Body of pancreas (tissue), 4 donors: Measurements from ENCODE around the gene EPS15. TPM values are rescaled to one million over a fixed set of nuclear protein-coding genes. Genes with fewer than 3 reads are reported as not detected.
A peak's percentile ranks its signal among the peaks of the same experiment; 100 is the strongest.
"Not testable (repeated sequence)": the region's sequence is repeated elsewhere in the genome, so short reads cannot be mapped to it uniquely, and the experiment has no call there.

Experiments
- ATAC-seq: fragments of 150-250 bp; one replicate; pipeline ENCODE4 v1.9.1; 2016
- DNase-seq, 4 donors: peaks; one replicate each; pipeline ENCODE4 v3.0.0-alpha.2; 2019
- H3K27ac ChIP-seq, 4 donors: fragments of 200-600 bp; sonication (generic); 1 replicate in 3 of 4; 2 replicates in 1 of 4; pipeline versions ENCODE4 v1.5.1 to v1.6.1; 2016 to 2019; ENCODE audit warnings: mild to moderate bottlenecking in 1 of 4, mixed read lengths in 1 of 4, moderate library complexity in 1 of 4
- H3K27me3 ChIP-seq, 2 donors: fragments of 200-600 bp; sonication (generic); one replicate each; pipeline ENCODE4 v1.6.0; 2016; ENCODE audit warnings: mild to moderate bottlenecking in 1 of 2
- H3K36me3 ChIP-seq, 2 donors: fragments of 200-600 bp; sonication (generic); replicated peaks in 1 of 2; 2 replicates each; pipeline ENCODE4 v1.5.1; 2016; ENCODE audit warnings: low read depth in 2 of 2; ENCODE audit not compliant: insufficient read depth in 1 of 2
- H3K4me1 ChIP-seq: fragments of 200-600 bp; sonication (generic); one replicate; pipeline ENCODE4 v1.6.0; 2016
- H3K4me3 ChIP-seq, 2 donors: fragments of 200-600 bp; sonication (generic); 1 replicate in 1 of 2; 2 replicates in 1 of 2; pipeline ENCODE4 v1.5.1; 2016 to 2019
- H3K9me3 ChIP-seq, 3 donors: fragments of 200-600 bp; sonication (generic); 1 replicate in 2 of 3; 2 replicates in 1 of 3; pipeline ENCODE4 v1.5.1; 2016
- POLR2A ChIP-seq, 3 donors: fragments of 450-650 bp; IDR thresholded peaks; one replicate each; pipeline ENCODE4 v1.6.1; 2016; ENCODE audit warnings: antibody characterized with exemption in 3 of 3, mild to moderate bottlenecking in 2 of 3
- WGBS, 2 donors: methylation state at CpG; one replicate each; pipeline ENCODE4 v1.1.5; 2017; 5-methylcytosine and 5-hydroxymethylcytosine counted together
- intact Hi-C: fragments of 100-400 bp; cut with DNase I; formaldehyde crosslinking; loops from one replicate; pipeline ENCODE4 v1.15.1; 2023
- total RNA-seq, 2 donors: library from RNA; depleted of rRNA; stranded (reverse); fragments of >200 nt; gene quantifications; one replicate each; pipeline ENCODE4 v1.1.0, GENCODE V29; 2016
- TF ChIP-seq, protein P1 (sequence below), 7 experiments: fragments of 450-650 bp in 4 of 7; fragments of 200-600 bp in 3 of 7; sonication (generic) in 3 of 7; IDR thresholded peaks; one replicate each; pipeline ENCODE4 v1.5.1; 2016 to 2019; ENCODE audit warnings: antibody characterized with exemption in 7 of 7

EPS15 gene
- total RNA-seq, 2 donors from 2014 or later: 37.4 to 46.8 TPM

DNA sequence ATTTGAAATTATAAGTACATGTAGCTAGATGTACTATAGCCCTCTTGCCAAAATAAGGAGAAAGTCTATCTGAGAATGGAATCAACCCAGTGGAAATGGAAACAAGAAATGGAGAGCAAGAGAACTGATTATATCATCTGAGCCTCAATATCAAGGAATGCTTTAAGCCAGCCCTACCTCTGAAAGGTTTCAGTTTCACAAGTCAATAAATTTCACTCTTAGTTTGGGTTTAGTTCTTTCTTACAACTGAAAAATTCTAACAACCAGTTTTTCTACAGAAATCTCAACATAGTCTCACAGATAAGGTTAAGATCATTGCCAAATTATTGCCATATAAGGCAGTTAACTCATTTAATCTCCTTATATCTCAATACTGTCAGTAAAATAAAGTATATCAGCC is 80.0 kb downstream of the EPS15 start:
- ATAC-seq (no peak), DNase-seq (no peak)
- intact Hi-C loops: no loop called here
- Histone ChIP-seq H3K4me3 (no peak overlapping the region), H3K27ac (no peak overlapping the region), H3K4me1 (peaks cover 7% of the 10 kb centered on the region), H3K36me3 (peaks cover 6% of the 10 kb centered on the region in 2 donors), H3K27me3 (no peaks in the 10 kb centered on the region), H3K9me3 (no peaks in the 10 kb centered on the region)
- TF ChIP-seq, protein P1, sequence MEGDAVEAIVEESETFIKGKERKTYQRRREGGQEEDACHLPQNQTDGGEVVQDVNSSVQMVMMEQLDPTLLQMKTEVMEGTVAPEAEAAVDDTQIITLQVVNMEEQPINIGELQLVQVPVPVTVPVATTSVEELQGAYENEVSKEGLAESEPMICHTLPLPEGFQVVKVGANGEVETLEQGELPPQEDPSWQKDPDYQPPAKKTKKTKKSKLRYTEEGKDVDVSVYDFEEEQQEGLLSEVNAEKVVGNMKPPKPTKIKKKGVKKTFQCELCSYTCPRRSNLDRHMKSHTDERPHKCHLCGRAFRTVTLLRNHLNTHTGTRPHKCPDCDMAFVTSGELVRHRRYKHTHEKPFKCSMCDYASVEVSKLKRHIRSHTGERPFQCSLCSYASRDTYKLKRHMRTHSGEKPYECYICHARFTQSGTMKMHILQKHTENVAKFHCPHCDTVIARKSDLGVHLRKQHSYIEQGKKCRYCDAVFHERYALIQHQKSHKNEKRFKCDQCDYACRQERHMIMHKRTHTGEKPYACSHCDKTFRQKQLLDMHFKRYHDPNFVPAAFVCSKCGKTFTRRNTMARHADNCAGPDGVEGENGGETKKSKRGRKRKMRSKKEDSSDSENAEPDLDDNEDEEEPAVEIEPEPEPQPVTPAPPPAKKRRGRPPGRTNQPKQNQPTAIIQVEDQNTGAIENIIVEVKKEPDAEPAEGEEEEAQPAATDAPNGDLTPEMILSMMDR (IDR thresholded peaks at IDR 0.05): no peak
- no peak for TF ChIP-seq POLR2A (IDR thresholded peaks at IDR 0.05)

DNA sequence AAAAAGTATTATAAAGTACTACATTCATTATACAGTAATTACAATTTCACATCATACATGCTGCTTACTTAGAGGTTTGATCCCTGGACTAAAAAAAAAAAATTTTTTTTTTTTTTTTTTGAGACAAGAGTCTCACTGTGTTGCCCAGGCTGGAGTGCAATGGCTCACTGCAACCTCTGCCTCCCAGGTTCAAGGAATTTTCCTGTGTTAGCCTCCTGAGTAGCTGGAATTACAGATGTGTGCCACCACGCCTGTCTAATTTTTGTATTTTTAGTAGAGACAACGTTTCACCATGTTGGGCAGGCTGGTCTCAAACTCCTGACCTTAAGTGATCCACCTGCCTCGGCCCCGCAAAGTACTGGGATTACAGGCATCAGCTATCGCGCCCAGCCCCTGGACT is 81.7 kb downstream of the EPS15 start:
- H3K4me1 ChIP-seq, intact Hi-C loops, DNase-seq, H3K4me3 ChIP-seq, H3K36me3 ChIP-seq, H3K27me3 ChIP-seq, ATAC-seq, H3K27ac ChIP-seq, H3K9me3 ChIP-seq: not testable (repeated sequence)
- 96% methylated on average over 6 of the region's 6 CpGs for WGBS, 2 donors

DNA sequence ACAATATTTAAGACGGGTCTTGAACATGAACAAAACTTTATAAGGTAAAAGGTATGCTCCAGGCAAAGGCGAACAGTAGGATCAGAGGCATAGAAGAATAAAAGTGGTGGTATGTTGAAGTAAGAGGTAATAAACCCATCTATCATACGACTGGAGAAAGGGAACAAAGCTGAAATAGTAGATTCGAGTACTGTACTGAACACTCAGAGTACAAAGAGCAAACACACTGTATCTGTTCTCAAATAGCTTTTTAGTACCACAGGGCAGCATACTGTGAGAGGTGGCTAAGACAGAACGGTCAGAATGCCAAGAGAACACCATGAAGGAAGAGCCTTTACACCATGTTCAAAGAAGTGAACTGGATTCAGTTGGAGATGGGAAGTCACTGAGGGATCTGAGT is 83.2 kb downstream of the EPS15 start:
- Histone ChIP-seq H3K9me3 (no peaks in the 10 kb centered on the region), H3K4me1 (no peaks in the 10 kb centered on the region), H3K4me3 (no peak overlapping the region), H3K27me3 (no peaks in the 10 kb centered on the region), H3K36me3 (peaks cover 6% of the 10 kb centered on the region in 2 donors), H3K27ac (no peak overlapping the region)
- no peak for DNase-seq
- TF ChIP-seq, protein P1 (IDR thresholded peaks at IDR 0.05): no peak
- TF ChIP-seq POLR2A (IDR thresholded peaks at IDR 0.05): no peak
- intact Hi-C loops: no loop called here
- 85 to 87% methylated on average over 5 of the region's 5 CpGs for WGBS, 2 donors
- ATAC-seq: no peak

DNA sequence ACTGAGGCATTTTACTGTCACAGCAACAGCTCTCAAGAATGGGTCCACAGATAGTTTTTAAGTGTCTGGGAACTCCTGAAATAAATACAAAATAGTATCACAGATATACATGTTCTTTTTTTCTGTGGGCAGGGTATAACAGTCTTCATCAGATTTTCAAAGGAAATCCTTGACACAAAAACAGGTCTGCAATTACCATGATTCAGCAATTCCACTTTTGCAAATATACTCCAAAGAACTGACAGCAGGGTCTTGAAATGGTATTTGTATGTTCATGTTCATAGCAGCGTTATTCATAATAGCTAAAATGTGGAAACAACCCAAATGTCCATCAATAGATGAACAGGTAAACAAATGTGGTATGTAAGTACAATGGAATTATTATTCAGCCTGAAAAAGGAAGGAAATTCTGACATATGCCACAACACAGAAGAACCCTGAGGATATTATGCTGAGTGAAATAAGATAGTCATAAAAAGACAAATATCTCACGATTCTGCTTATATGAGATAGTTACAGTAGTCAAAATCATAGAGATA is 85.0 kb downstream of the EPS15 start:
- Histone ChIP-seq H3K36me3 (peaks cover under 1 to 6% of the 10 kb centered on the region in 2 donors), H3K4me1 (no peaks in the 10 kb centered on the region), H3K4me3 (no peak overlapping the region), H3K9me3 (no peaks in the 10 kb centered on the region), H3K27me3 (no peaks in the 10 kb centered on the region), H3K27ac (peak overlapping the region in 1 of 4 donors; percentile 41)
- 42 to 44% methylated on average over 2 of the region's 2 CpGs for WGBS, 2 donors
- TF ChIP-seq, protein P1 (IDR thresholded peaks at IDR 0.05): no peak
- no peak for TF ChIP-seq POLR2A (IDR thresholded peaks at IDR 0.05)
- ATAC-seq (no peak), DNase-seq (no peak)
- intact Hi-C loops: no loop called here

DNA sequence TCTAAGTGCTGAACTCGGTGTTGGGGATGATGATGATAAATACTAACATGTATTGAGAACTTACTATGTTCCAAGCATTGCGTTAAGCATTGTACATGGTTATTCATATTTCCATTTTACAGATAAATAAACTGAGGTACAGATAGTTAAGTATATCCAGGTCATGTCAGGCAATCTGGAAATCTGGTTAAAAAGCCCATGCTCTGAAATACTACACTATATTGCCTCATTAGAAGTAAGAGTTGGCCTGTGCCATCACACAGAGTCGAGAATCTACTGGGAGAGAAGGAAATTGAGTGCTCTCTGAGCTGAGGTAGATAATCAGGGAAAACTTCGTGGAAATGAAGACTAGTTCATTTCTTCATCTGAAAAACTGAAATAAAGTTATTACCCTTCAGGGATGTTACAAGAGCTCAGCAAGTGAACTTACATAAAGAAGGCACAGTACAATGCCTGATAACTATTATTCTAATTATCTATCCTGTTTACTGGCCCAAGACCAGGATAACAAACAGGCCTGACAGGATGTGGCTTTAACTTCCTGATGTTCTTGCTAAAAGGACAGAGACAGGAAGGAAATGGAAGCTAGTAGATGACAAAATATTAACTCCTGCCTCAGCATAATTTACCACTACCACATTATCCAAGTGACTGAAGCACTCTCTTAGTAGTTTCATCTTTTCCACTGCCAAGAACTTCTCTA is 85.6 kb downstream of the EPS15 start:
- Histone ChIP-seq H3K36me3 (peaks cover 2 to 6% of the 10 kb centered on the region in 2 donors), H3K27ac (peak overlapping the region in 1 of 4 donors; percentile 41), H3K4me3 (no peak overlapping the region), H3K9me3 (no peaks in the 10 kb centered on the region), H3K4me1 (no peaks in the 10 kb centered on the region), H3K27me3 (no peaks in the 10 kb centered on the region)
- WGBS, 2 donors: 75 to 80% methylated on average over 4 of the region's 4 CpGs
- TF ChIP-seq POLR2A (IDR thresholded peaks at IDR 0.05): no peak
- TF ChIP-seq, protein P1 (IDR thresholded peaks at IDR 0.05): no peak
- DNase-seq: no peak
- intact Hi-C loops: no loop called here
- ATAC-seq: no peak
